ENCODE measurements around the gene STX18. TPM values are rescaled to one million over a fixed set of nuclear protein-coding genes. Genes with fewer than 3 reads are reported as not detected.

STX18 gene
- total and polyA plus RNA-seq, 10 of the 15 experiments (the other 5 are each of a cell fraction or from before 2014, with no cell fraction given), result 8.2 to 46.6 (median 31.1) TPM

GRCh38 chr4:4436244-4436823, 105.5 kb downstream of the STX18 start:
- POLR2A ChIA-PET, result interaction anchor here (0.7 kb wide), 1 partner anchor 28 kb away, joined by 3 read pairs; no protein-coding TSS in a partner anchor
- DNase-seq (ENCODE audit: low read depth, low spot score) (no peak), FAIRE-seq (no peak), ATAC-seq (no peak)
- no peak for TF ChIP-seq MEF2B (IDR thresholded peaks at IDR 0.05; ENCODE audit: partially characterized antibody, poor library complexity, severe bottlenecking)
- Histone ChIP-seq H3K36me3 (ENCODE audit: control insufficient read depth in 2 of 2, insufficient read depth in 2 of 2, low read length in 1 of 2) (peaks cover 4 to 10% of the 10 kb centered on the region in 2 experiments; a peak in 3 of 4 replicates), H2AFZ (ENCODE audit: control insufficient read depth, low read depth, low read length) (no peak overlapping the region), H3K79me2 (ENCODE audit: control insufficient read depth, insufficient read depth, low read length) (no peaks in the 10 kb centered on the region), H3K9me3 (replicated peaks; ENCODE audit: control insufficient read depth, insufficient read depth, low read length) (no peaks in the 10 kb centered on the region), H3K4me1 (ENCODE audit: control insufficient read depth, insufficient read depth, low read length) (peaks cover 9% of the 10 kb centered on the region), H3K9ac (ENCODE audit: control insufficient read depth, insufficient read depth, low read length) (no peak overlapping the region), H3K4me2 (ENCODE audit: control insufficient read depth, insufficient read depth) (no peak overlapping the region), H3K27ac (ENCODE audit: control insufficient read depth, insufficient read depth) (no peak overlapping the region), H3K4me3 (no peak overlapping the region), H3K27me3 (replicated peaks in 1 of 2; ENCODE audit: control insufficient read depth in 2 of 2, insufficient read depth in 2 of 2, low read length in 1 of 2) (no peaks in the 10 kb centered on the region), H4K20me1 (ENCODE audit: control insufficient read depth, insufficient read depth) (no peaks in the 10 kb centered on the region)
- BruUV-seq (replicated peaks), result no TSS peak
- SMC1A ChIA-PET (ENCODE audit: uncharacterized antibody, unreplicated experiment), result no interaction called here
- intact Hi-C loops (cut with micrococcal nuclease; ENCODE audit: unreplicated experiment) (no loop called here), in situ Hi-C loops (cut with MboI) (no loop called here)
- RAD21 ChIA-PET (ENCODE audit: unreplicated experiment), result no interaction called here
- CTCF ChIA-PET, result interaction anchor here (1.2 kb wide), 1 partner anchor 12 kb away, joined by 3 read pairs; no protein-coding TSS in a partner anchor
- 70% methylated on average over 2 of the region's 2 CpGs for WGBS (ENCODE audit: insufficient coverage, insufficient replicate concordance, low lambda C conversion rate, missing lambda C conversion rate)

GRCh38 chr4:4433941-4434340, 107.9 kb downstream of the STX18 start:
- H4K20me1 ChIP-seq (ENCODE audit: control insufficient read depth, insufficient read depth), result no peaks in the 10 kb centered on the region
- RAD21 ChIA-PET (ENCODE audit: unreplicated experiment), result interaction anchor here (0.6 kb wide), 1 partner anchor 147 kb away, joined by 4 read pairs; no protein-coding TSS in a partner anchor
- WGBS (ENCODE audit: insufficient coverage, insufficient replicate concordance, low lambda C conversion rate, missing lambda C conversion rate), result 95% methylated on average over 4 of the region's 4 CpGs
- ATAC-seq (no peak), FAIRE-seq (no peak), DNase-seq (ENCODE audit: low read depth, low spot score) (no peak)
- H3K4me1 ChIP-seq (ENCODE audit: control insufficient read depth, insufficient read depth, low read length), result no peaks in the 10 kb centered on the region
- in situ Hi-C loops (cut with MboI), result no loop called here
- no peak overlapping the region for H2AFZ ChIP-seq (ENCODE audit: control insufficient read depth, low read depth, low read length)
- peaks cover 10% of the 10 kb centered on the region in 2 experiments; a peak in 3 of 4 replicates for H3K36me3 ChIP-seq (ENCODE audit: control insufficient read depth in 2 of 2, insufficient read depth in 2 of 2, low read length in 1 of 2)
- H3K27me3 ChIP-seq (replicated peaks in 1 of 2; ENCODE audit: control insufficient read depth in 2 of 2, insufficient read depth in 2 of 2, low read length in 1 of 2), result no peaks in the 10 kb centered on the region
- POLR2A ChIA-PET, result no interaction called here
- intact Hi-C loops (cut with micrococcal nuclease; ENCODE audit: unreplicated experiment), result no loop called here
- no peaks in the 10 kb centered on the region for H3K79me2 ChIP-seq (ENCODE audit: control insufficient read depth, insufficient read depth, low read length)
- BruUV-seq (replicated peaks), result no TSS peak
- H3K9ac ChIP-seq (ENCODE audit: control insufficient read depth, insufficient read depth, low read length), result no peak overlapping the region
- CTCF ChIA-PET, result interaction anchor here (0.6 to 0.8 kb wide), 2 partner anchors 89 to 184 kb away, joined by 3 read pairs; no protein-coding TSS in a partner anchor
- H3K4me3 ChIP-seq, result no peak overlapping the region
- H3K27ac ChIP-seq (ENCODE audit: control insufficient read depth, insufficient read depth), result no peak overlapping the region
- SMC1A ChIA-PET (ENCODE audit: uncharacterized antibody, unreplicated experiment), result interaction anchor here (0.7 to 0.9 kb wide), 2 partner anchors 11 to 21 kb away, joined by 3 to 4 read pairs; no protein-coding TSS in a partner anchor
- no peaks in the 10 kb centered on the region for H3K9me3 ChIP-seq (replicated peaks; ENCODE audit: control insufficient read depth, insufficient read depth, low read length)
- no peak overlapping the region for H3K4me2 ChIP-seq (ENCODE audit: control insufficient read depth, insufficient read depth)
- TF ChIP-seq CBFB (IDR thresholded peaks at IDR 0.05; ENCODE audit: low read depth), result no peak
- no peak for TF ChIP-seq HSF1 (IDR thresholded peaks at IDR 0.05; ENCODE audit: low read depth, low read length)
- TF ChIP-seq CHD2 (IDR thresholded peaks at IDR 0.05; ENCODE audit: borderline replicate concordance, low read depth, low read length), result no peak
- TF ChIP-seq TCF12 (IDR thresholded peaks at IDR 0.05; ENCODE audit: low read depth, low read length), result no peak
- no peak for TF ChIP-seq POLR2AphosphoS5 (IDR thresholded peaks at IDR 0.05; ENCODE audit: low read length)
- no peak for TF ChIP-seq ZBTB11 (CRISPR knock-in tag; IDR thresholded peaks at IDR 0.05)
- TF ChIP-seq ZNF622 (IDR thresholded peaks at IDR 0.05), result no peak
- no peak for TF ChIP-seq EGR1 (IDR thresholded peaks at IDR 0.05; ENCODE audit: borderline replicate concordance in 1 of 2, low read depth in 2 of 2, low read length in 2 of 2)
